GM11168 (cell line): ENCODE results near the gene LHX1.

Experiments used
- in situ Hi-C: fragments of 300-500 bp; cut with MboI; formaldehyde crosslinking; loops from one replicate; pipeline ENCODE4 v1.12.0; 2022; ENCODE audit warnings: low sequenced_read_pairs; ENCODE audit not compliant: unreplicated experiment

The LHX1 gene

GRCh38 chr17:36937959-36938565, 787 bp downstream of the LHX1 start:
- in situ Hi-C loops: no loop called here

- in situ Hi-C loops: no loop called here
Measured at GRCh38 chr17:36938566-36939051, 1.3 kb downstream of the LHX1 start.

GRCh38 chr17:36939052-36939801, 2.0 kb downstream of the LHX1 start:
- in situ Hi-C loops: no loop called here

GRCh38 chr17:36939802-36940312, 2.6 kb downstream of the LHX1 start:
- in situ Hi-C loops: no loop called here

- in situ Hi-C loops: no loop called here
Measured at GRCh38 chr17:36940313-36941264, 3.3 kb downstream of the LHX1 start.

- in situ Hi-C loops: no loop called here
Measured at GRCh38 chr17:36941265-36942010, 4.2 kb downstream of the LHX1 start.

- in situ Hi-C loops: no loop called here
Measured at GRCh38 chr17:36942019-36942599, 4.8 kb downstream of the LHX1 start.

GRCh38 chr17:36942631-36943125, 5.4 kb downstream of the LHX1 start:
- in situ Hi-C loops: no loop called here

- in situ Hi-C loops: no loop called here
Measured at GRCh38 chr17:36943250-36944191, 6.2 kb downstream of the LHX1 start.

- in situ Hi-C loops: no loop called here
Measured at GRCh38 chr17:36944553-36944952, 7.3 kb downstream of the LHX1 start.

GRCh38 chr17:36945140-36945539, 7.9 kb downstream of the LHX1 start:
- in situ Hi-C loops: no loop called here

- in situ Hi-C loops: no loop called here
Measured at GRCh38 chr17:36945959-36946725, 8.9 kb downstream of the LHX1 start.

- in situ Hi-C loops: no loop called here
Measured at GRCh38 chr17:36946726-36947091, 9.4 kb downstream of the LHX1 start.

GRCh38 chr17:36947922-36948716, 10.8 kb downstream of the LHX1 start:
- in situ Hi-C loops: no loop called here

GRCh38 chr17:36948717-36949460, 11.6 kb downstream of the LHX1 start, which contains the start of gene AATF:
TSS of gene AATF (plus strand) at chr17:36948954. CDS start at chr17:36949126, 172 bp downstream.
- in situ Hi-C loops: no loop called here

GRCh38 chr17:36949461-36949927, 12.2 kb downstream of the LHX1 start:
- in situ Hi-C loops: no loop called here
